ENCODE measurements around the gene PXMP4.

PXMP4 gene

GRCh38 chr20:33673410-33674293 lies 46.5 kb downstream of the PXMP4 start:
- no peak for TF ChIP-seq TAF1 (IDR thresholded peaks at IDR 0.05; ENCODE audit: borderline replicate concordance, insufficient read depth, low read length)
- TF ChIP-seq FOXP2 (optimal IDR thresholded peaks at IDR 0.05; ENCODE audit: borderline replicate concordance, extremely low read depth, extremely low read length, insufficient read depth), result no peak
- TF ChIP-seq REST (IDR thresholded peaks at IDR 0.05; ENCODE audit: insufficient read depth in 1 of 2, low read depth in 2 of 2, low read length in 2 of 2), result no peak
- TF ChIP-seq SIN3A (IDR thresholded peaks at IDR 0.05; ENCODE audit: borderline replicate concordance, insufficient read depth, low read length), result no peak; the same call in 1 of the 2 replicates
- no peak for TF ChIP-seq POLR2AphosphoS5 (IDR thresholded peaks at IDR 0.05; ENCODE audit: low read depth, low read length)

- TF ChIP-seq POLR2AphosphoS5 (IDR thresholded peaks at IDR 0.05; ENCODE audit: low read depth, low read length) (no peak), FOXP2 (optimal IDR thresholded peaks at IDR 0.05; ENCODE audit: borderline replicate concordance, extremely low read depth, extremely low read length, insufficient read depth) (no peak), REST (IDR thresholded peaks at IDR 0.05; ENCODE audit: insufficient read depth in 1 of 2, low read depth in 2 of 2, low read length in 2 of 2) (no peak), TAF1 (IDR thresholded peaks at IDR 0.05; ENCODE audit: borderline replicate concordance, insufficient read depth, low read length) (no peak), SIN3A (IDR thresholded peaks at IDR 0.05; ENCODE audit: borderline replicate concordance, insufficient read depth, low read length) (no peak)
Measured at GRCh38 chr20:33673114-33673409, 47.0 kb downstream of the PXMP4 start.

GRCh38 chr20:33672426-33673113 lies 47.5 kb downstream of the PXMP4 start:
- TF ChIP-seq POLR2AphosphoS5 (IDR thresholded peaks at IDR 0.05; ENCODE audit: low read depth, low read length), result no peak
- no peak for TF ChIP-seq REST (IDR thresholded peaks at IDR 0.05; ENCODE audit: insufficient read depth in 1 of 2, low read depth in 2 of 2, low read length in 2 of 2)
- TF ChIP-seq TAF1 (IDR thresholded peaks at IDR 0.05; ENCODE audit: borderline replicate concordance, insufficient read depth, low read length), result no peak
- no peak for TF ChIP-seq FOXP2 (optimal IDR thresholded peaks at IDR 0.05; ENCODE audit: borderline replicate concordance, extremely low read depth, extremely low read length, insufficient read depth)
- TF ChIP-seq SIN3A (IDR thresholded peaks at IDR 0.05; ENCODE audit: borderline replicate concordance, insufficient read depth, low read length), result no peak

- TF ChIP-seq REST (IDR thresholded peaks at IDR 0.05; ENCODE audit: insufficient read depth in 1 of 2, low read depth in 2 of 2, low read length in 2 of 2) (no peak), FOXP2 (optimal IDR thresholded peaks at IDR 0.05; ENCODE audit: borderline replicate concordance, extremely low read depth, extremely low read length, insufficient read depth) (no peak), POLR2AphosphoS5 (IDR thresholded peaks at IDR 0.05; ENCODE audit: low read depth, low read length) (no peak), TAF1 (IDR thresholded peaks at IDR 0.05; ENCODE audit: borderline replicate concordance, insufficient read depth, low read length) (no peak), SIN3A (IDR thresholded peaks at IDR 0.05; ENCODE audit: borderline replicate concordance, insufficient read depth, low read length) (no peak)
Measured at GRCh38 chr20:33671573-33672288, 48.4 kb downstream of the PXMP4 start.

Data from PFSK-1 (cell line).